ENCODE results near the gene HYAL3.

DNA sequence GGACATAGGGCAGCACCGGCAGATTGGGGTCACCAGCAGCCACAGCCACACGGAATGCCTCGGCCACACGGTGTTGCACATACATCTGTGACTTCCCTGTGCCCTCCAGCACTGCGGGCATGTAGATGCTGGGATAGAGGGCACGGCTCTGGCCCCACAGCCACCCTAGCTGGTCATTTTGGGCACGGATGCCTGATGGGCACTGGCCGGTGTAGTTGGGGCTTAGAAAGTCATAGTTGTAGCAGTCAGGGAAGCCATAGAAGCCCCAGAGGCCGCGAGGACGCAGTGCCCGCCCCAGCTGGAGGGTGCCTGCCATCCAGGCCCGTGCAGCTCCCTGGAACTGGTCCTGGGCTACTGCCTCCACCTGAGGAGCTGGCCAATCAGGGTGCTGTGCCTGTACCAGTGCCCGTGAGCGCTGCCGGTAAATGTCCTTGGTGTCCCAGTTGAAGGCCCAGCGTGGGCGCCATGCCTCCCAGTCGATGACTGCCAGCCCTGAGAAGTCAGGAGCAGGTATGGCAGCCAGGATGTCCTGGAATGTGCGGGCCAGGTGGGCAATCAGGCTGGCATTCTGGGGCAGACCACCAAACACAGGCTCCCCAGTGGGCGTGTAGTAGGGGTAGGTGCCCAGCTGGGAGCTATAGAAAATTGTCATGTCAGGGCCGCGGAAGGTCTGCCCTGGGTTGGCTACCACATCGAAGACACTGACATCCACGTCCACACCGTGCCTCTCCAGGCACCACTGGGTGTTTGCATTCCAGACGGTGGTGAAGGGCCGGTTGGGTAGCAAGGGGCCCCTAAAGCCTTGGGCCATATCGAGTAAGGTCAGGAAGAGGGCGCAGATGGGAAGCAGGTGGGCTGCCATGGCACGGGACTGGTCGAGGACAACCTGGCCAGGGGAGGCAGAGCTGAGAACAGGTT lies 3.1 kb upstream of the HYAL3 start:
- TF ChIP-seq, protein P1, sequence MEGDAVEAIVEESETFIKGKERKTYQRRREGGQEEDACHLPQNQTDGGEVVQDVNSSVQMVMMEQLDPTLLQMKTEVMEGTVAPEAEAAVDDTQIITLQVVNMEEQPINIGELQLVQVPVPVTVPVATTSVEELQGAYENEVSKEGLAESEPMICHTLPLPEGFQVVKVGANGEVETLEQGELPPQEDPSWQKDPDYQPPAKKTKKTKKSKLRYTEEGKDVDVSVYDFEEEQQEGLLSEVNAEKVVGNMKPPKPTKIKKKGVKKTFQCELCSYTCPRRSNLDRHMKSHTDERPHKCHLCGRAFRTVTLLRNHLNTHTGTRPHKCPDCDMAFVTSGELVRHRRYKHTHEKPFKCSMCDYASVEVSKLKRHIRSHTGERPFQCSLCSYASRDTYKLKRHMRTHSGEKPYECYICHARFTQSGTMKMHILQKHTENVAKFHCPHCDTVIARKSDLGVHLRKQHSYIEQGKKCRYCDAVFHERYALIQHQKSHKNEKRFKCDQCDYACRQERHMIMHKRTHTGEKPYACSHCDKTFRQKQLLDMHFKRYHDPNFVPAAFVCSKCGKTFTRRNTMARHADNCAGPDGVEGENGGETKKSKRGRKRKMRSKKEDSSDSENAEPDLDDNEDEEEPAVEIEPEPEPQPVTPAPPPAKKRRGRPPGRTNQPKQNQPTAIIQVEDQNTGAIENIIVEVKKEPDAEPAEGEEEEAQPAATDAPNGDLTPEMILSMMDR (conservative IDR thresholded peaks at IDR 0.05 in 1 of 2, IDR thresholded peaks at IDR 0.05 in 1 of 2; ENCODE audit: low read depth in 1 of 2, low read length in 2 of 2) = no peak
- TF ChIP-seq EZH2 (IDR thresholded peaks at IDR 0.05; ENCODE audit: low read length, missing control alignments) = no peak

All from fibroblast of lung (primary cell).